T-helper 1 cell treated with Interleukin-12 subunit alpha and Interleukin-12 subunit beta and Interleukin-4 antibody, amounts not matched to agents 30 ng/mL and 1 ng/mL, for 36 hours (primary cell): Measurements from ENCODE around the gene SLC39A6. TPM values are rescaled to one million over a fixed set of nuclear protein-coding genes. Genes with fewer than 3 reads are reported as not detected.
"Not testable (repeated sequence)": the region's sequence is repeated elsewhere in the genome, so short reads cannot be mapped to it uniquely, and the experiment has no call there.

Experiments
- intact Hi-C: fragments of 100-400 bp; cut with micrococcal nuclease; formaldehyde crosslinking; loops from one replicate; pipeline ENCODE4 v1.15.1; 2024
- total RNA-seq: library from RNA; stranded (reverse); gene quantifications from 2 replicates; pipeline ENCODE4 v1.2.3, GENCODE V29; 2022

Gene SLC39A6
- total RNA-seq, 1 donor from 2014 or later, result 28.5 TPM

DNA sequence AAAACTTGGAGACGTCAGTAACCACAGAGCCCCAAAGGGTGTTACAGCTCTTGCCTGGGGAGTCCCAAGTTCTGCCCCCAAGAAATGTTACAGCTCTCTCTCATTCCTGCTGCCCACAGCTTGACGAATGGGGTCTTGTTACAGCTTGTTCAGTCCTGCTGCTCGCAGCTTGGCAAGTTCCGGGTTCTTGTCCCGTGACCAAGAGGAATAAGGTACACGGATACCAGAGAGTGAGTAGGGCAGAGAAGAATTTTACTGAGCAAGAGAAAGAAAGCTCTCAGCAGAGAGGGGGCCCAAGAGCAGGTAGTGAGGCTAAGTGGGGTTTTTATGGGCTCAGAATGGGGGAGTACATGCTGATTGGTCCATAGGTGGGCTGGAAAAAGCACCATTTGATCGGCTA is 27.2 kb downstream of the SLC39A6 start:
- intact Hi-C loops, result no loop called here

DNA sequence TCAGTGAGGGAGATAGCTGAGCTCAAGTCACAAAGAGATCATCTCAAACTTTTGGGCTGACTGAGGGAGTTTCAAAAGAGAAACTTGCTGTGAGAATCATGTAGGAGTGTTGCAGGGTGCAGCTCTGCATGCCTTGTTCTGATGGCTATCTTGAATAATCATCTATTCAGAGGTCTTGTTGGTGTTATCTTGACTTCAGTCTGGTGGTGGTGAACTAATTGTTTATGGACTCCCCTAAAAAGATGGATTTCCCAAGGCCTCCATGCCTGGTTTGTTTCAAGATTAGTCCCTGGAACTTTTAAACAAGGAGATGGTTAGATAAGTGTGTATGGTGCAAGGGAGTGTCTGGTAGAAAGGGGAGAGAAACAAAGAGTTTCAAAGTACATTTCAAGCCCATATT is 29.8 kb downstream of the SLC39A6 start:
- intact Hi-C loops, result no loop called here

DNA sequence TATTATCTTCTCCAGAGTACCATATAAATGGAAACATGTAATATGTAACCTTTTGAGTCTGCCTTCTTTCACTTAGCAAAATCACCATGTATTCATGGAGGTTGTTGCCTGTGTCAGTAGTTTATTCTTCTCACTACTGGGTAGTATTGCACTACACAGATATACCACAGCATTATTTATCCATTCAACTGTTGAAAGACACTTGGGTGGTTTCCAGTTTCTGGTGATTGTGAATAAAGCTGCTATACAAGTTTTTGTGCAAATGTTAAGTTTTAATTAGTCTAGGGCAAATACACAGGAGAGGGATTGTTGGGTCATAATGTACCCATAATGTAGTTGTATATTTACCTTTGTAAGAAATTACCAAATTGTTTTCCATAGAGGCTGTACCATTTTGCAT is 32.2 kb downstream of the SLC39A6 start:
- intact Hi-C loops, result loop anchor here (1.0 to 2.0 kb wide), 5 partner anchors 32 to 712 kb away; partner anchors contain the start of genes ELP2 and SLC39A6

DNA sequence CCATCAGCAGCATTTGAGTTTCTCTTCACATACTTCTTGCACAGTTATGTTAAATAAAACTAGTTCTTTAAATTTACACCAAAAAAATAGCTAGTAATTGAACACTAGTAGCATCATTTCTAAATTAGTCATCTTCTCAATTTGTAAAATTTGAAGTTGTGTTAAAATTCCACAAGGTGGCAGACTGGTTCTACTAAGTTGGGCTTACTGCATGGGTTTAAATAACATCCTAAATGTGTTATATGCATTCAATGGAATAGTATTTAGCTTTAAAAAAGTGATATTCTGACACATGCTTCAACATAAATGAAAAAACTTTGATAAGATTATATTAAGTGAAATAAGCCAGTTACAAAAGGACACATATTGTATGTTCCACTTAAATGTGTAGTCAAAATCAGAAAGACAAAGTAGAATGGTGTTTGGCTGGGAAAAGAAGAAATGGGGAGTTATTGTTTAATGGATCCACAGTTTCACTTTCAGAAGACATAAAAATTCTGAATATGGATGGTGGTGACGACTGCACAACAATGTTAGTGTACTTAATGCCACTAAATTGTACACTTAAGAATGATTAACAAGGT is 33.1 kb downstream of the SLC39A6 start:
- intact Hi-C loops, result loop anchor here (1.0 to 2.0 kb wide), 5 partner anchors 33 to 713 kb away; partner anchors contain the start of genes ELP2 and SLC39A6

DNA sequence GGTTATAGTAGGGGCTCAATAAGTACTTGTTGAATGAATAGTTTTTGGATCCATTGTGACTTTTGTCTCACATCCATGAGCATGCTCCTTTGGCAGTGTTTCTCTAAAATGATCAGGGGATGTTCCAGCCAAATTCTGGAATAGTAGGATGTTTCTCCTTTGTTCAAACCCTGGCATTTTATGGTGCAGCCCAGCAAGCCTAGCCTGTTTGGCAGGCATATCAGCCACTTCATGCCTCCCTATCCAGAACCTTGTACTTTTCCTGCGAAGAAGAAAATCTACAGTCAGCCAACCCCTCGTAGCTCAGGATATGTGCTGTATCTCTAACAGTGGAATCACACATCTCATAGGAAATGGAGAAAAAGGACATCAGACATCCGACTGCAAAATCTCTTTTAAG is 34.7 kb downstream of the SLC39A6 start:
- intact Hi-C loops, result no loop called here

DNA sequence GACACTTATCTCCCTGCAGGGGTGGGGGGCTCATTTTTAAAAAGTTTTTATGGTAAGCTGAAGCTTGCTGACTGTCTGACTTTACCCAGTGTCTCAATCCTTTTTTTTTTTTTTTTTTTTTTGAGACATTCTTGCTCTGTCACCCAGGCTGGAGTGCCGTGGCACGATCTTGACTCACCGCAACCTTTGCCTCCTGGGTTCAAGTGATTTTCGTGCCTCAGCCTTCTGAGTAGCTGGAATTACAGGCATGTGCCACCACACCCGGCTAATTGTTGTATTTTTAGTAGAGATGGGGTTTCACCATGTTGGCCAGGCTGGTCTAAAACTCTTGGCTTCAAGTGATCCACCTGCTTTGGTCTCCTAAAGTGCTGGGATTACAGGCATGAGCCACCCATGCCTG is 37.0 kb downstream of the SLC39A6 start:
- intact Hi-C loops, result not testable (repeated sequence)

DNA sequence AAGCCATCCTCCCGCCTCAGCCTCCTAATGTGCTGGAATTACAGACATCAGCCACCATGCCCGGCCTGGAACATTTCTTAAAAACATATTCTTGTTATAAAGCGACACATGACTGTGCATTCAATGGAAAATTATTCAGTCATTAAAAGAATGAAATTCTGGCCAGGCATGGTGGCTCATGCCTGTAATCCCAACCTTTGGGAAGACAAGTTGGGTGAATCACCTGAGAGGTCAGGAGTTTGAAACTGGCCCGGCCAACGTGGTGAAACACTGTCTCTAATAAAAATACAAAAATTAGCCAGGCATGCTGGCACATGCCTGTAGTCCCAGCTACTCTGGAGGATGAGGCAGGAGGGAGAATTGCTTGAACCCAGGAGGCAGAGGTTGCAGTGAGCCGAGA is 40.1 kb downstream of the SLC39A6 start:
- intact Hi-C loops, result no loop called here

DNA sequence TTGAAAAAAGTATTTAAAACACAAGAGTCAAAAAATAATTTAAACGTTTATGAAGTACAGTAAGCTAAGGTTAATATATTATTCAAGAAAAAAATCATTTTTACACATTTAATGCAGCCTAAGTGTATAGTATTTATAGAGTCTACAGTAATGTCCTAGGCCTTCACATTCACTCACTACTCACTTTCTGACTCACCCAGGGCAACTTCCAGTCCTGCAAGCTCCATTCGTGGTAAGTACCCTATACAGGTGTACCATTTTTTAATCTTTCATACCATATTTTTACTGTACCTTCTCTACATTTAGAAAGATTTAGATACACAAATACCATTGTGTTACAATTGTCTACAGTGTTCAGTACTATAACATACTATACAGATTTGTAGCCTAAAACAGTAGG is 40.9 kb downstream of the SLC39A6 start:
- intact Hi-C loops, result no loop called here

DNA sequence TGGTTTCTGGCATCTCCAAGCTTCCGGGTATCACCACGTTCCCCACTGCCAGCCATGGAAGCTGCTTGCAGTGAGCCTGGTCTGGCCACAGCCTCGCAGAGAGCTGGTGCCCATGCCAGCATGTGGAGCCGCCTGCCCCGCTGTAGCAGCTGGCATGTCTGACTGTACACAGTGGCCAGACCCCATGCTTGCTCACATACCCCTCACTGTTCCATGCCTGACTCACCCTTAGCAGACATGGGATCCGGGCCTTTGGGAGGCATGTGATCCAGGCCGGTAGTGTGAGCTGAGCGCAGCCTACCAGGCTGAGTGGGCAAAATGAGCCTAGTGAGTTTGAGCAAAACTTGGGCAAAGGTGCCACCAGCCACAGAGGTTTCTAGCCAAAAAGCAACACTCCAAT is 43.0 kb downstream of the SLC39A6 start:
- intact Hi-C loops, result no loop called here

DNA sequence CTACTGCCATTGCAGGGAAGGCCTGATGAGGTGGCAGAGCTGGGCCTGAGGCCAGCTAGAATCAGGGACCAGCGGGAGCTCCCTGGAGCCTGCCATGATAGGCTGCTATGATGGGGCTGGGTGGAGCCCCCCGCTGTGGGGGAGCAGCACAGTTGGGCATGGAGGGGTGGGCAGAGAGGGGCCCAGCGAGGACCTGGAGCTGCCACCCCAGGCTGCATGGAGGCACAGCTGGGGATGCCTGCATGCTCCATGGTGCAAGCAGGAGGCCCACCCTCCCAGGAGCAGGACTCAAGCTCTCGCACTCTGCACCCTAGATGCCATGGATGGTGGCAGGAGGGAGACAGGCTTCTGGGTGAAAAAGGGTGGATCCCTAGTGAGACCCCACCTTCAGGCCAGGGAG is 43.9 kb downstream of the SLC39A6 start:
- intact Hi-C loops, result no loop called here

DNA sequence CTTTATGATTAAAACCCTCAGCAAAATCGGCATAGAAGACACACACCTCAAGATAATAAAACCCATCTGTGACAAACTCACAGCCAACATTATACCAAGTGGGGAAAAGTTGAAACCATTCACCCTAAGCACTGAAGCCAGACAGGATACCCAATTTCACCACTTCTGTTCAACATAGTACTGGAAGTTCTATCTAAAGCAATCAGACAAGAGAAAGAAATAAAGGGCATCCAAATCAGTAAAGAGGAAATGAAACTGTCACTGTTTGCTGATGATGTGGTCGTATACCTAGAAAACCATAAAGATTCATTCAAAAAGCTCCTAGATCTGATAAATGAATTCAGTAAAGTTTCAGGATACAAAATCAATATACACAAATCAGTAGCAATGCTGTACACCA is 45.4 kb downstream of the SLC39A6 start:
- intact Hi-C loops, result no loop called here

DNA sequence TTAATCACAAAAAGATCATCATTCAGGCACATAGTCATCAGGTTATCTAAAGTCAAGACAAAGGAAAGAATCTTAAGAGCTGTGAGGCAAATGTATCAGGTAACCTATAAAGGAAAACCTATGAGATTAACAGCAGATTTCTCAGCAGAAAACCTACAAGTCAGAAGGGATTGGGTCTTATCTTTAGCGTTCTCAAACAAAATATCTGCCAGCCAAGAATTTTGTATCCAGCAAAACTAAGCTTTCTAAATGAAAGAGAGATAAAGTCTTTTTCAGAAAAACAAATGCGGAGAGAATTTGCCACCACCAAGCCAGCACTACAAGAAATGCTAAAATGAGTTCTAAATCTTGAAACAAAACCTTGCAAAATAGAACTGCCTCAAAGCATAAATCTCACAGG is 48.0 kb downstream of the SLC39A6 start:
- intact Hi-C loops, result not testable (repeated sequence)

DNA sequence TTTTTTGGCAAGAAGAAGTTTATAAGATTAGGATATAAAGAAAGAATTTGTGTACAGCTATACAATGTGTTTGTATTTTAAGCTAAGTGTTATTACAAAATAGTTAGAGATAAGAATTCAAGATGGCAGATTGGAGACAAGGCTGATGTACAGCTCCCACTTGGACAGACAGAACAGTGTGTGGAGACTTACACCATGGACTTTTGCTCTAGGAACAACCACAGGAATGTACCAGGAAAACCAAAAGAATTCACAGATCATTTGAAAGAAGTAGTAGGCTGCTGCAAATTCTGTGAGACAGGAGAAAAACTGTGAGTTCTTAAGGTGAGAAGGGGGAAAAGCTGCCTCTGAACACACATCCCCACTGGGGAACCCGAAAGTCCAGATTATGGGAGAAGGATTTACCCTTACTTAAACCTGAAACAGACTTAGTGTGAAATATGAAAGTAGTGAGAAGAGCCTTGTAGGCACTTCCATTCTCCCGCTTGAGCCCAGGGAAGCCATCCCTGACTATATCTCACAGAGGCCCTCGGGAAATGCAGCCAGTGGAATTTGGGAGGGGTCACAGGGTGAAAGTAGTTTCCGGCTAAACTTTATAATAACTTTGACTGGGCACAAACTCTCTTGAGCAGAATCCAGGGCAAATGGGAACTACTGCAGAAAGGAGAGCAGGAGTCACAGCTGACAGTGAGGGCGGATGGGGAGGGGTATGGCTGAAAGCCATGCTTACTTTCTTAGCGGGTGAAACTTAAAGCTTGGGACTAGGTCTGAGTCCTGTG is 50.2 kb downstream of the SLC39A6 start:
- intact Hi-C loops, result no loop called here

DNA sequence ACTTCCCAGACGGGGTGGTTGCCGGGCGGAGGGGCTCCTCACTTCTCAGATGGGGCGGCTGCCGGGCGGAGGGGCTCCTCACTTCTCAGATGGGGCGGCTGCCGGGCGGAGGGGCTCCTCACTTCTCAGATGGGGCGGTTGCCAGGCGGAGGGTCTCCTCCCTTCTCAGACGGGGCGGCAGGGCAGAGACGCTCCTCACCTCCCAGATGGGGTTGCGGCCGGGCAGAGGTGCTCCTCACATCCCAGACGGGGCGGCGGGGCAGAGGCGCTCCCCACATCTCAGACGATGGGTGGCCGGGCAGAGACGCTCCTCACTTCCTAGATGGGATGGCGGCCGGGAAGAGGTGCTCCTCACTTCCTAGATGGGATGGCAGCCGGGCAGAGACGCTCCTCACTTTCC is 51.4 kb downstream of the SLC39A6 start:
- intact Hi-C loops, result not testable (repeated sequence)

DNA sequence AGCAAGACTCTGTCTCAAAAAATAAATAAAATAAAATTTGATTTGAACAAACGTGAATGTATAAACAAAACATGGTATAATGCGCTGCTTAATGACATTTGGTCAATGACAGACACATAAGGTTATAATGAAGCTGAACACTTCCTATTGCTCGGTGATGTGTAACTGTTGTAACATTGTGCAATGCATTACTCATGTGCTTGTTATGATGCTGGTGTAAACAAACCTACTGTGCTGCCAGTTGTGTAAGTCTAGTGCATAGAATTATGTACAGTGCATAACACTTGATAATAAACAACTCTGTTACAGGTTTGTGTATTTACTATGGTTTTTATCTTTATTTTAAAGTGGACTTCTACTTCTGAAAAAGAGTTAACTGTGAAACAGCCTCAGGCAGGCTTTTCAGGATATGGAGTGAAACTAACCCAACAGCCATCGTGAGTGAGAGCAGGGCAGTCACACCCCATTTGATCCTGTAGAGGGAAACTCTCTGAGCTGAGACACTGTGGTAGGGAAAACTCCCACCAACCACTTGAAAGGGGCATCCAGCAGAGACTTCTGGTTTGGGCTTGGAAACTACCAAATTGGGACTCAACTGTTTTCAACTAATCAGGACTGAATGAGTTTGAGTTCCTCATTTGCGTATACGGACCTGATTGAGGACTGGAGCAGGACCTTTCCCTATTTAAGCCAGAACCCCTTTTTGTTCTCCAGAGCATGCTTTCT is 53.1 kb downstream of the SLC39A6 start:
- intact Hi-C loops, result no loop called here

DNA sequence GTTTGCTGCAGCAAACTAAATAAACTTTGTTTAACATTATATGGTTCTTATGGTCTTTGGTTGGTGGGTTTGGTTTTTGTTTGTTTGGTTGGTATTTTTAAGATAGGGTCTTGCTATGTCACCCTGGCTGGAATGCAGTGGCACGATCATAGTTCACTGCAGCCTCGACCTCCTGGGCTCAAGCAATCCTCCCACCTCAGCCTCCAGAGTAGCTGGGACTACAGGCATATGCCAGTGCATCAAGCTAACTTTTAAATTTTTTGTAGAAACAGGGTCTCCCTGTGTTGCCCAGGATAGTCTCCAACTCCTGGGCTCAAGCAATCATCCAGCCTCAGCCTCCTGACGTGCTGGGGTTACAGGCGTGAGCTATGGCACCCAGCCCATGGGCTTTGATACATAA is 54.7 kb downstream of the SLC39A6 start:
- intact Hi-C loops, result no loop called here

DNA sequence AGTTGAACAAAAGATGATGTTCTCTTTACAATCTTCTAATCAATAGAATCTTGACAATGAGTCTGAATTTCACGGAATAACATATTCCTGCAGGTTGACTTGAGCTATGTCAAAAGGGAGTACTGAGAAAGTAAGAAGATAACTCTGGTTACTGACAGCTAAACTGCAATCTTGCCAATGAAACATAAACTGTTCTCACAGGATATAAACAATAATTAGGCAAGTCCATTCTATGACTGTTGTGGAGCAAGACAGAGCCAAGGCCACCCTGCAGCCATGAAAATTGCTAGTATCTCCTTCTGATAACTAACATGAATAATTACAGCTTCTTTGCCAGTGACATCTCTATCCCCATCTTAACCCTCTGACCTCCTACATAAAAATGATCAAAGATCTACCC is 55.5 kb downstream of the SLC39A6 start:
- intact Hi-C loops, result no loop called here

DNA sequence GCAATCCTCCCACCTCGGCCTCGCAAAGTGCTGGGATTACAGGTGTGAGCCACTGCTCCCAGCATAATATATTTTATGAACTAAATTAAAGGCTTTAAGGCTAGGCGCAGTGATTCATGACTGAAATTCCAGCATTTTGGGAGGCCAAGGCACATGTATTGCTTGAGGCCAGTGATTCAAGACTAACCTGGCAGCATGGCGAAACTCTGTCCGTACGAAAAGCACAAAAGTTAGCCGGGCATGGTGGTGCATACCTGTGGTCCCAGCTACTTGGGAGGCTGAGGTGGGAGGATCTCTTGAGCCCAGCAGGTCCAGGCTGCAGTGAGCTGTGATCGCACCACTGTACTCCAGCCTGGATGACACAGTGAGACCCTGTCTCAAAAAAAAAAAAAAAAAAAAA is 56.7 kb downstream of the SLC39A6 start:
- intact Hi-C loops, result not testable (repeated sequence)

DNA sequence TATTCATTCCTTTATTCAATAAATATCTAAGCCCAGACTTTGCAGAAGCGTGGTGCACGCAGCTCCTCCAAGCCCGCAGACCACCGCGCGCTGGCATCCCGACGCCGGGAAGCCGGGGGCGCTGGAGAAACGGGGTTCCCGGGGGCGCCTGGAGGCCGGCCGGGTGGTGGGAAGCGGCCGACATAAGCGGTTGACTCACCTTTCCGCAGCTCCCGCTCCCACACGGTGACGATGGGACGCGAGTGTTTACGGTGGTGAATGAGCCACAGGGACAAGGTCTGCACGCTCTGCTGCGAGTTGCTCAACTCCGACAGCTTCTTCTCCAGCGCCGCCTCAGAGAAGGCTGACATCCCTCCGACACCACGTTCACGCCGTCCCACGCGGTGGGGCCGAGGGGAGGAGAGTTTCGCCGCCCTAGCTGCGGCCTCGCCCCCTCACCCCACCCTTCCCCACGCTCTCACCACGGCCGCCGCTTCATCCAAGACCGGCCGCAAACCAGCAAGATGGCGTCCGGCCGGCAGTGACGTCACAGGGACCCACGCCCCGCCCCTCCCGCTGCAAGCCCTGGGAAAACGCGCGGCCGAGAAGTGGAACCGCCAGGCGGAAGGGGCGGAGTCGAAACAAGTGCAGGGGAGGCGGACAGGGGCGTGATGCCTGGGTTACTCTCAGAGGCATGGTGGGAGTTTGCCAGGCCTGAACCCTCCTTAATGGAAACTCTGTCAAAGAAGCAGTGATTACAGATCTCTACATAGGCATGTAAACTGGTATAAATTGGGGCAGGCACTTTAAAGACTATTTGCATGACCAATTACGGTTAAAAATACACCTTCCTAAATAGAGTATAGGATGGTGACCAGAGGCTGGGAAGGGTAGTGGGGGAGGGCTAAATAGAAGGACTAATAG is 61.8 kb downstream of the SLC39A6 start, which contains the start of gene RPRD1A:
Gene RPRD1A, minus strand, starts transcription at position 505 of the 903 bp plus-strand sequence. Its CDS starts 155 bp downstream, at position 350.
- intact Hi-C loops, result loop anchor here (1.0 to 5.0 kb wide), 10 partner anchors 50 to 1040 kb away; partner anchors contain the start of genes ELP2, GALNT1, RMP24 and SLC39A6

DNA sequence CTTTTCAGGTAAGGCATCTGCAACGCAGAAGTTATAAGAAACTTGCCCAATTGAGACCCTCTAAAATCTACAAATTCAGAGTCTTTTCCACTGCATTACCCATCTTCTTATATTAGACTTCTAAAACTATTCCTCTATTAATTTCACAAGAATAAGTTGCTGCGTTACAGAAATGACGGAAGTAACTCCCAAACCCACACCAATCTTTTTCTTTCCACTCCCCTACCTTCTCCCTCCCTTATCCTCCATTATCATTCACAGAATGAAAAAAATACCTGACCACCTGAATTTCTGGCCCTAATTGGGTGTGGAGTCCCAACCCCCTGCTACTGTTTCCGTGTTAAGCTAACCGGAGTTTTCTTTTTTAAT is 62.5 kb downstream of the SLC39A6 start:
- intact Hi-C loops, result loop anchor here (1.0 to 5.0 kb wide), 10 partner anchors 49 to 1039 kb away; partner anchors contain the start of genes ELP2, GALNT1, RMP24 and SLC39A6

DNA sequence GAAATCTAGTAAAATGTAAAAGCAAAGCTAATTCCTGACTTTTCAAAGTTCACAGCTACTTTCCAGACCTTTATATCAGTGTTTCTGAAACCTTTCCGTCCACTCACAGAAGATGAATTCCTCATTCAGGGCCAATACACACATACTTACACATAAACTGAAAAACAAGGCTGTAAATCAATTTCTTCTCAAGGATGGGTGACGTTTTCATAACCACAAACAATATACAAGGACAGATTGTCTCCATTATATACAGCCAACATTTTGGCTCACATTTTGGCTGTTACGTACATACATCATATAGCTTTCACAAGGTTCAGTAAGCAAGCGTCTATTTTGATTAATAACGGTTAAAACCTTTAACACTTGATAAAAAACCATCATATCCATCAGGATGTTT is 63.1 kb downstream of the SLC39A6 start:
- intact Hi-C loops, result loop anchor here (2.0 to 5.0 kb wide), 5 partner anchors 484 to 1039 kb away; partner anchors contain the start of genes GALNT1, ZNF24 and ZNF397
